Mucosa of descending colon (tissue), 3 donors: ENCODE measurements around the gene PURA. TPM values are rescaled to one million over a fixed set of nuclear protein-coding genes. Genes with fewer than 3 reads are reported as not detected.
A peak's percentile ranks its signal among the peaks of the same experiment; 100 is the strongest.

ENCODE experiments used
- ATAC-seq: fragments of 200-7000 bp; cut with Tn5 transposase; one replicate; pipeline ENCODE4 v1.9.1; 2020; ENCODE audit warnings: mild to moderate bottlenecking, moderate library complexity
- DNase-seq, 3 donors: peaks; one replicate each; pipeline ENCODE4 v3.0.0-alpha.2; 2020
- H3K36me3 ChIP-seq: fragments of 200-600 bp; one replicate; pipeline ENCODE4 v1.8.0; 2021; ENCODE audit warnings: low read depth, mild to moderate bottlenecking
- H3K4me1 ChIP-seq: fragments of 200-600 bp; one replicate; pipeline ENCODE4 v1.8.0; 2021; ENCODE audit warnings: low read depth, mild to moderate bottlenecking
- H3K4me3 ChIP-seq: fragments of 200-600 bp; one replicate; pipeline ENCODE4 v1.8.0; 2021; ENCODE audit warnings: mild to moderate bottlenecking
- H3K9me3 ChIP-seq: fragments of 200-600 bp; one replicate; pipeline ENCODE4 v1.8.0; 2021; ENCODE audit warnings: mild to moderate bottlenecking
- intact Hi-C, 2 donors: fragments of 100-400 bp; cut with DNase I in 1 of 2; cut with micrococcal nuclease in 1 of 2; formaldehyde crosslinking; loops; one replicate each; pipeline versions ENCODE4 v1.11.0 to v1.11.1; 2022; cut with DNase I, micrococcal nuclease
- total RNA-seq, 3 donors: library from RNA; stranded (reverse); fragmentation: NEBNext Ultra II Directional in 2 of 3; extraction: Animal tissue kit (Norgen Biotek cat#: 25700) in 2 of 3; gene quantifications; one replicate each; pipeline versions ENCODE4 v1.2.1 to v1.2.4, GENCODE V29; 2021 to 2023
- TF ChIP-seq, protein P1 (sequence below): fragments of 200-600 bp; IDR thresholded peaks from one replicate; pipeline ENCODE4 v1.8.0; 2022; ENCODE audit warnings: antibody characterized with exemption, mild to moderate bottlenecking
- donor health status: DM: no; HTN: no; CAD: no; lungs with moderate emphysema.
- donor health status: DM: no; HTN: no; CAD: no.
- donor health status: DM: no; HTN: yes; CAD: no.

Gene PURA
- total RNA-seq, 3 donors from 2014 or later: 17.3 to 49.4 (median 18.4) TPM

GRCh38 chr5:140113180-140113698 lies 670 bp upstream of the PURA start:
- intact Hi-C loops: no loop called here
- H3K9me3 ChIP-seq: no peaks in the 10 kb centered on the region
- TF ChIP-seq, protein P1, sequence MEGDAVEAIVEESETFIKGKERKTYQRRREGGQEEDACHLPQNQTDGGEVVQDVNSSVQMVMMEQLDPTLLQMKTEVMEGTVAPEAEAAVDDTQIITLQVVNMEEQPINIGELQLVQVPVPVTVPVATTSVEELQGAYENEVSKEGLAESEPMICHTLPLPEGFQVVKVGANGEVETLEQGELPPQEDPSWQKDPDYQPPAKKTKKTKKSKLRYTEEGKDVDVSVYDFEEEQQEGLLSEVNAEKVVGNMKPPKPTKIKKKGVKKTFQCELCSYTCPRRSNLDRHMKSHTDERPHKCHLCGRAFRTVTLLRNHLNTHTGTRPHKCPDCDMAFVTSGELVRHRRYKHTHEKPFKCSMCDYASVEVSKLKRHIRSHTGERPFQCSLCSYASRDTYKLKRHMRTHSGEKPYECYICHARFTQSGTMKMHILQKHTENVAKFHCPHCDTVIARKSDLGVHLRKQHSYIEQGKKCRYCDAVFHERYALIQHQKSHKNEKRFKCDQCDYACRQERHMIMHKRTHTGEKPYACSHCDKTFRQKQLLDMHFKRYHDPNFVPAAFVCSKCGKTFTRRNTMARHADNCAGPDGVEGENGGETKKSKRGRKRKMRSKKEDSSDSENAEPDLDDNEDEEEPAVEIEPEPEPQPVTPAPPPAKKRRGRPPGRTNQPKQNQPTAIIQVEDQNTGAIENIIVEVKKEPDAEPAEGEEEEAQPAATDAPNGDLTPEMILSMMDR: no peak
- H3K36me3 ChIP-seq: no peaks in the 10 kb centered on the region
- DNase-seq (peak; percentile 33 to 70 (median 57)), ATAC-seq (peak; percentile 16)
- peak overlapping the region; percentile 49 for H3K4me3 ChIP-seq
- H3K4me1 ChIP-seq: peaks cover 35% of the 10 kb centered on the region

DNA sequence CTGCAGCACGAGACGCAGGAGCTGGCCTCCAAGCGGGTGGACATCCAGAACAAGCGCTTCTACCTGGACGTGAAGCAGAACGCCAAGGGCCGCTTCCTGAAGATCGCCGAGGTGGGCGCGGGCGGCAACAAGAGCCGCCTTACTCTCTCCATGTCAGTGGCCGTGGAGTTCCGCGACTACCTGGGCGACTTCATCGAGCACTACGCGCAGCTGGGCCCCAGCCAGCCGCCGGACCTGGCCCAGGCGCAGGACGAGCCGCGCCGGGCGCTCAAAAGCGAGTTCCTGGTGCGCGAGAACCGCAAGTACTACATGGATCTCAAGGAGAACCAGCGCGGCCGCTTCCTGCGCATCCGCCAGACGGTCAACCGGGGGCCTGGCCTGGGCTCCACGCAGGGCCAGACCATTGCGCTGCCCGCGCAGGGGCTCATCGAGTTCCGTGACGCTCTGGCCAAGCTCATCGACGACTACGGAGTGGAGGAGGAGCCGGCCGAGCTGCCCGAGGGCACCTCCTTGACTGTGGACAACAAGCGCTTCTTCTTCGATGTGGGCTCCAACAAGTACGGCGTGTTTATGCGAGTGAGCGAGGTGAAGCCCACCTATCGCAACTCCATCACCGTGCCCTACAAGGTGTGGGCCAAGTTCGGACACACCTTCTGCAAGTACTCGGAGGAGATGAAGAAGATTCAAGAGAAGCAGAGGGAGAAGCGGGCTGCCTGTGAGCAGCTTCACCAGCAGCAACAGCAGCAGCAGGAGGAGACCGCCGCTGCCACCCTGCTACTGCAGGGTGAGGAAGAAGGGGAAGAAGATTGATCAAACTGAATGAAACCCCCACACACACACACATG lies 654 bp downstream of the PURA start:
- H3K4me1 ChIP-seq: peaks cover 24% of the 10 kb centered on the region
- no peaks in the 10 kb centered on the region for H3K36me3 ChIP-seq
- DNase-seq: peak; percentile 68 to 84 (median 81)
- TF ChIP-seq, protein P1: no peak
- peak; percentile 65 for ATAC-seq
- peak overlapping the region; percentile 49 for H3K4me3 ChIP-seq
- H3K9me3 ChIP-seq: no peaks in the 10 kb centered on the region
- intact Hi-C loops: no loop called here

- DNase-seq: no peak
- no peaks in the 10 kb centered on the region for H3K36me3 ChIP-seq
- no peak for ATAC-seq
- H3K9me3 ChIP-seq: no peaks in the 10 kb centered on the region
- peaks cover 22% of the 10 kb centered on the region for H3K4me1 ChIP-seq
- intact Hi-C loops: no loop called here
- H3K4me3 ChIP-seq: no peak overlapping the region
- TF ChIP-seq, protein P1: no peak
Measured at GRCh38 chr5:140115186-140115500, 1.2 kb downstream of the PURA start.

- DNase-seq: no peak
- no peaks in the 10 kb centered on the region for H3K36me3 ChIP-seq
- no peak for ATAC-seq
- no peaks in the 10 kb centered on the region for H3K9me3 ChIP-seq
- H3K4me1 ChIP-seq: peaks cover 22% of the 10 kb centered on the region
- H3K4me3 ChIP-seq: no peak overlapping the region
- intact Hi-C loops: no loop called here
- TF ChIP-seq, protein P1: no peak
Measured at GRCh38 chr5:140116716-140117115, 2.8 kb downstream of the PURA start.

DNA sequence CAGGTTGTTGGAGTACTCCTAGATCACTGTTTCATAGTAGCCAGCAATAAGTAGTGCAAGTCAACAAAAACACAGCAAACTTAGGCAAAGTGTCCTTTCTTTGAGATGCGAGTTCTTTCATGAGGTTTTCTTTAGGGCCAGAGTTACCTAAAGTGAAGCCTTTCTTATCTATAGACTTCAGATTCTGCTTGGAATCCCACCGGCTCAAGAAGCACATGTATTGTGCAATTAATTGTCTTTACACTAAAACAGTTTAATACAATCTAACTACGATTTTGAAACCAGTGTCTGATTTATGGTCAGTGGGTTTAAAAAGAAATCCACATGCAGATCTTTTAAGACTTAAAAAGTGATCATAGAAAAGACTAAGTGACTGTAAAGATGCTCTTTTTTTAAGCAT lies 3.6 kb downstream of the PURA start:
- no peak for ATAC-seq
- DNase-seq: no peak
- Histone ChIP-seq H3K36me3 (no peaks in the 10 kb centered on the region), H3K4me3 (no peak overlapping the region), H3K4me1 (peaks cover 22% of the 10 kb centered on the region), H3K9me3 (no peaks in the 10 kb centered on the region)
- TF ChIP-seq, protein P1: no peak
- intact Hi-C loops: no loop called here
